Neural cell (in vitro differentiated cells): ENCODE results near the gene GSG1L2. TPM values are rescaled to one million over a fixed set of nuclear protein-coding genes. Genes with fewer than 3 reads are reported as not detected.

ENCODE experiments used
- H2AFZ ChIP-seq: fragments of 200-600, 300-800 bp; sonication (generic), shearing (Covaris generic); 2 replicates; pipeline ENCODE4 v1.6.0; 2014; ENCODE audit warnings: low read depth, mild to moderate bottlenecking, antibody characterized with exemption, low read length, moderate library complexity
- H3F3A ChIP-seq: fragments of 200-600 bp; shearing (Covaris generic); 2 replicates; pipeline ENCODE4 v1.6.1; 2016; ENCODE audit warnings: mild to moderate bottlenecking, moderate library complexity, mixed read lengths, antibody characterized with exemption, low read length; ENCODE audit not compliant: insufficient read depth, poor library complexity, severe bottlenecking
- H3K27ac ChIP-seq: fragments of 200-600, 300-800 bp; sonication (generic), shearing (Covaris generic); 2 replicates; pipeline ENCODE4 v1.5.1; 2014; ENCODE audit warnings: mild to moderate bottlenecking, low read length, moderate library complexity
- H3K27me3 ChIP-seq: fragments of 300-800, 200-600 bp; sonication (generic), shearing (Covaris generic); 2 replicates; pipeline ENCODE4 v1.6.0; 2014; ENCODE audit warnings: mild to moderate bottlenecking, low read depth, low read length, moderate library complexity; ENCODE audit not compliant: insufficient read depth
- H3K36me3 ChIP-seq: fragments of 300-800, 200-600 bp; sonication (generic), shearing (Covaris generic); 2 replicates; pipeline ENCODE4 v1.5.1; 2014; ENCODE audit warnings: mild to moderate bottlenecking, antibody characterized with exemption, low read length, moderate library complexity; ENCODE audit not compliant: insufficient read depth
- H3K4me2 ChIP-seq: fragments of 300-800, 200-600 bp; sonication (generic), shearing (Covaris generic); 2 replicates; pipeline ENCODE4 v1.6.0; 2014; ENCODE audit warnings: mild to moderate bottlenecking, low read length
- H3K4me3 ChIP-seq: fragments of 300-800, 200-600 bp; sonication (generic), shearing (Covaris generic); 2 replicates; pipeline ENCODE4 v1.5.1; 2014; ENCODE audit warnings: mild to moderate bottlenecking, low read length, moderate library complexity
- H3K79me2 ChIP-seq: fragments of 200-600 bp; shearing (Covaris generic); replicated peaks from 2 replicates; pipeline ENCODE4 v1.6.0; 2014; ENCODE audit warnings: mild to moderate bottlenecking, low read length, moderate library complexity; ENCODE audit not compliant: insufficient read depth
- H3K9ac ChIP-seq: fragments of 300-800, 200-600 bp; sonication (generic), shearing (Covaris generic); 2 replicates; pipeline ENCODE4 v1.6.1; 2016; ENCODE audit warnings: mild to moderate bottlenecking, low read length, mixed read lengths
- H3K9me2 ChIP-seq: fragments of 200-600 bp; shearing (Covaris generic); 2 replicates; pipeline ENCODE4 v1.6.1; 2016; ENCODE audit warnings: mild to moderate bottlenecking, low read length, mixed read lengths; ENCODE audit not compliant: insufficient read depth
- H3K9me3 ChIP-seq: fragments of 200-600, 300-800 bp; sonication (generic), shearing (Covaris generic); 2 replicates; pipeline ENCODE4 v1.6.1; 2016; ENCODE audit warnings: mild to moderate bottlenecking, mixed run types, low read length, moderate library complexity, mixed read lengths
- H4K20me1 ChIP-seq: fragments of 200-600 bp; shearing (Covaris generic); 2 replicates; pipeline ENCODE4 v1.6.1; 2016; ENCODE audit warnings: mild to moderate bottlenecking, mixed run types; ENCODE audit not compliant: insufficient read depth
- EP300 ChIP-seq: fragments of 450-650 bp; conservative IDR thresholded peaks from 2 replicates; pipeline ENCODE4 v1.6.1; 2014; ENCODE audit warnings: antibody characterized with exemption, mild to moderate bottlenecking, moderate library complexity; ENCODE audit not compliant: poor library complexity, severe bottlenecking
- EZH2 ChIP-seq: fragments of 200-600, 300-800 bp; shearing (Covaris generic), sonication (generic); IDR thresholded peaks from 2 replicates; pipeline ENCODE4 v1.6.1; 2014; ENCODE audit warnings: antibody characterized with exemption, low read length, borderline replicate concordance, mild to moderate bottlenecking; ENCODE audit not compliant: insufficient read depth, poor library complexity, severe bottlenecking
- MXI1 ChIP-seq: fragments of 450-650 bp; conservative IDR thresholded peaks from 2 replicates; pipeline ENCODE4 v1.6.1; 2014; ENCODE audit warnings: antibody characterized with exemption, mild to moderate bottlenecking; ENCODE audit not compliant: poor library complexity, severe bottlenecking
- POLR2AphosphoS5 ChIP-seq: IDR thresholded peaks from 2 replicates; pipeline ENCODE4 v1.6.1; 2012
- RAD21 ChIP-seq: fragments of 450-650 bp; conservative IDR thresholded peaks from 2 replicates; pipeline ENCODE4 v1.6.1; 2014; ENCODE audit warnings: antibody characterized with exemption, mild to moderate bottlenecking, moderate library complexity
- SMC3 ChIP-seq: fragments of 450-650 bp; conservative IDR thresholded peaks from 2 replicates; pipeline ENCODE4 v1.6.1; 2014; ENCODE audit warnings: antibody characterized with exemption, mild to moderate bottlenecking, moderate library complexity; ENCODE audit not compliant: poor library complexity
- TAF1 ChIP-seq: IDR thresholded peaks from 2 replicates; pipeline ENCODE4 v1.6.1; 2012; ENCODE audit warnings: low read depth
- polyA plus RNA-seq: library from polyadenylated mRNA; depleted of rRNA; stranded (reverse); fragments of >200 nt; gene quantifications from 2 replicates; pipeline ENCODE4 v1.2.3, GENCODE V29; 2014
- TF ChIP-seq, protein P1 (sequence below): IDR thresholded peaks from 2 replicates; pipeline ENCODE4 v1.6.1; 2012; ENCODE audit warnings: borderline replicate concordance
- TF ChIP-seq, protein P2 (sequence below): fragments of 450-650 bp; IDR thresholded peaks from 2 replicates; pipeline ENCODE4 v1.5.1; 2014; ENCODE audit warnings: antibody characterized with exemption, mild to moderate bottlenecking, moderate library complexity; ENCODE audit not compliant: poor library complexity, severe bottlenecking

The GSG1L2 gene
- polyA plus RNA-seq, 1 donor from 2014 or later, result not detected

- Histone ChIP-seq H3K36me3 (no peaks in the 10 kb centered on the region), H3K79me2 (no peaks in the 10 kb centered on the region), H3K27ac (no peak overlapping the region)
These were observed 15.2 kb downstream of the GSG1L2 start for GRCh38 chr17:9806699-9807098.

GRCh38 chr17:9805769-9806168, 16.1 kb downstream of the GSG1L2 start:
- no peaks in the 10 kb centered on the region for H3K79me2 ChIP-seq
- H3K9ac ChIP-seq, result no peak overlapping the region
- no peaks in the 10 kb centered on the region for H3K9me2 ChIP-seq
- no peak overlapping the region for H2AFZ ChIP-seq
- H3K36me3 ChIP-seq, result no peaks in the 10 kb centered on the region
- TF ChIP-seq, protein P1, sequence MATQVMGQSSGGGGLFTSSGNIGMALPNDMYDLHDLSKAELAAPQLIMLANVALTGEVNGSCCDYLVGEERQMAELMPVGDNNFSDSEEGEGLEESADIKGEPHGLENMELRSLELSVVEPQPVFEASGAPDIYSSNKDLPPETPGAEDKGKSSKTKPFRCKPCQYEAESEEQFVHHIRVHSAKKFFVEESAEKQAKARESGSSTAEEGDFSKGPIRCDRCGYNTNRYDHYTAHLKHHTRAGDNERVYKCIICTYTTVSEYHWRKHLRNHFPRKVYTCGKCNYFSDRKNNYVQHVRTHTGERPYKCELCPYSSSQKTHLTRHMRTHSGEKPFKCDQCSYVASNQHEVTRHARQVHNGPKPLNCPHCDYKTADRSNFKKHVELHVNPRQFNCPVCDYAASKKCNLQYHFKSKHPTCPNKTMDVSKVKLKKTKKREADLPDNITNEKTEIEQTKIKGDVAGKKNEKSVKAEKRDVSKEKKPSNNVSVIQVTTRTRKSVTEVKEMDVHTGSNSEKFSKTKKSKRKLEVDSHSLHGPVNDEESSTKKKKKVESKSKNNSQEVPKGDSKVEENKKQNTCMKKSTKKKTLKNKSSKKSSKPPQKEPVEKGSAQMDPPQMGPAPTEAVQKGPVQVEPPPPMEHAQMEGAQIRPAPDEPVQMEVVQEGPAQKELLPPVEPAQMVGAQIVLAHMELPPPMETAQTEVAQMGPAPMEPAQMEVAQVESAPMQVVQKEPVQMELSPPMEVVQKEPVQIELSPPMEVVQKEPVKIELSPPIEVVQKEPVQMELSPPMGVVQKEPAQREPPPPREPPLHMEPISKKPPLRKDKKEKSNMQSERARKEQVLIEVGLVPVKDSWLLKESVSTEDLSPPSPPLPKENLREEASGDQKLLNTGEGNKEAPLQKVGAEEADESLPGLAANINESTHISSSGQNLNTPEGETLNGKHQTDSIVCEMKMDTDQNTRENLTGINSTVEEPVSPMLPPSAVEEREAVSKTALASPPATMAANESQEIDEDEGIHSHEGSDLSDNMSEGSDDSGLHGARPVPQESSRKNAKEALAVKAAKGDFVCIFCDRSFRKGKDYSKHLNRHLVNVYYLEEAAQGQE, result no peak
- TF ChIP-seq, protein P2, sequence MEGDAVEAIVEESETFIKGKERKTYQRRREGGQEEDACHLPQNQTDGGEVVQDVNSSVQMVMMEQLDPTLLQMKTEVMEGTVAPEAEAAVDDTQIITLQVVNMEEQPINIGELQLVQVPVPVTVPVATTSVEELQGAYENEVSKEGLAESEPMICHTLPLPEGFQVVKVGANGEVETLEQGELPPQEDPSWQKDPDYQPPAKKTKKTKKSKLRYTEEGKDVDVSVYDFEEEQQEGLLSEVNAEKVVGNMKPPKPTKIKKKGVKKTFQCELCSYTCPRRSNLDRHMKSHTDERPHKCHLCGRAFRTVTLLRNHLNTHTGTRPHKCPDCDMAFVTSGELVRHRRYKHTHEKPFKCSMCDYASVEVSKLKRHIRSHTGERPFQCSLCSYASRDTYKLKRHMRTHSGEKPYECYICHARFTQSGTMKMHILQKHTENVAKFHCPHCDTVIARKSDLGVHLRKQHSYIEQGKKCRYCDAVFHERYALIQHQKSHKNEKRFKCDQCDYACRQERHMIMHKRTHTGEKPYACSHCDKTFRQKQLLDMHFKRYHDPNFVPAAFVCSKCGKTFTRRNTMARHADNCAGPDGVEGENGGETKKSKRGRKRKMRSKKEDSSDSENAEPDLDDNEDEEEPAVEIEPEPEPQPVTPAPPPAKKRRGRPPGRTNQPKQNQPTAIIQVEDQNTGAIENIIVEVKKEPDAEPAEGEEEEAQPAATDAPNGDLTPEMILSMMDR, result no peak
- TF ChIP-seq RAD21 (no peak), POLR2AphosphoS5 (no peak), EP300 (no peak), TAF1 (no peak), EZH2 (no peak), SMC3 (no peak), MXI1 (no peak)
- no peak overlapping the region for H3K4me3 ChIP-seq
- H3K27me3 ChIP-seq, result no peaks in the 10 kb centered on the region
- H4K20me1 ChIP-seq, result no peaks in the 10 kb centered on the region
- no peaks in the 10 kb centered on the region for H3K9me3 ChIP-seq
- no peak overlapping the region for H3K4me2 ChIP-seq
- no peak overlapping the region for H3K27ac ChIP-seq
- H3F3A ChIP-seq, result no peaks in the 10 kb centered on the region

More at GRCh38 chr17:9806699-9807098, 15.2 kb downstream of the GSG1L2 start:
- H4K20me1 ChIP-seq, result no peaks in the 10 kb centered on the region
- H3K9ac ChIP-seq, result no peak overlapping the region
- H3K9me3 ChIP-seq, result no peaks in the 10 kb centered on the region
- H3K4me2 ChIP-seq, result no peak overlapping the region
- H3F3A ChIP-seq, result no peaks in the 10 kb centered on the region
- H3K4me3 ChIP-seq, result no peak overlapping the region
- no peak overlapping the region for H2AFZ ChIP-seq
- no peaks in the 10 kb centered on the region for H3K9me2 ChIP-seq
- no peak for TF ChIP-seq EP300
- TF ChIP-seq TAF1, result no peak
- no peaks in the 10 kb centered on the region for H3K27me3 ChIP-seq

DNA sequence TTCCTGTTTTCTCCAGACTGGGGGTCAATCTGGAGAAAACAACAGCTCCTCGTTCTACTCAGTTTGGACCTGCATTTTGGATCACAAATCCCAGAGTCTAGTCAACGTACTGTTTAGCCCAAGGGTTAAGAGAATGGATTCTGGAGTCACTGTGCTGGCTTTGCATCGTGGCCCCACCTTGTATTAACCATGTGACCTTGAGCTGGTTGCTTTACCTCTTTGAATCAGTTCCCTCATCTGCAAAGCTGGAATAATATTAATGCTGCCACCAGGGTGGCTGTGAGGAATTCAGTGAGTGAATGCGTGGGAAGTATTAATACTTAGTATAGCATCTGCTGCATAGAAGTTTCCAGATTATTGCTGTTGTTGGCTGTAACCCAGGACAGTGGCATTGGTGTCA, 19.2 kb downstream of the GSG1L2 start:
- Histone ChIP-seq H3K27ac (no peak overlapping the region), H3K9me2 (no peaks in the 10 kb centered on the region), H3K79me2 (no peaks in the 10 kb centered on the region), H3K4me2 (no peak overlapping the region), H4K20me1 (no peaks in the 10 kb centered on the region), H3F3A (no peaks in the 10 kb centered on the region), H3K9me3 (no peaks in the 10 kb centered on the region), H3K9ac (no peak overlapping the region), H3K36me3 (no peaks in the 10 kb centered on the region), H3K4me3 (no peak overlapping the region), H2AFZ (no peak overlapping the region), H3K27me3 (no peaks in the 10 kb centered on the region)
- TF ChIP-seq EP300 (no peak), RAD21 (no peak), POLR2AphosphoS5 (no peak), MXI1 (no peak), SMC3 (no peak), TAF1 (no peak), EZH2 (no peak)
- TF ChIP-seq, protein P1, result no peak
- TF ChIP-seq, protein P2, result no peak
